HepG2 (cell line): ENCODE data around the gene NAV2. TPM values are rescaled to one million over a fixed set of nuclear protein-coding genes. Genes with fewer than 3 reads are reported as not detected.

Experiments used
- ADNP ChIP-seq: sonication (generic); formaldehyde crosslinking; IDR thresholded peaks from 2 replicates; pipeline ENCODE4 v1.4.0; 2020; ENCODE audit warnings: missing genetic modification reagents
- ARID2 ChIP-seq: sonication (generic); formaldehyde crosslinking; IDR thresholded peaks from 2 replicates; pipeline ENCODE4 v1.8.1; 2022; ENCODE audit warnings: mild to moderate bottlenecking, missing genetic modification reagents, borderline replicate concordance
- HMG20B ChIP-seq: conservative IDR thresholded peaks from 2 replicates; pipeline ENCODE4 v1.6.1; 2016; ENCODE audit warnings: missing genetic modification reagents, missing compliant biosample characterization
- HOXA3 ChIP-seq: sonication (generic); formaldehyde crosslinking; IDR thresholded peaks from 2 replicates; pipeline ENCODE4 v1.5.0; 2020; ENCODE audit warnings: missing genetic modification reagents
- HOXA5 ChIP-seq: sonication (generic); formaldehyde crosslinking; IDR thresholded peaks from 2 replicates; pipeline ENCODE4 v1.4.0; 2020; ENCODE audit warnings: missing genetic modification reagents
- MIER2 ChIP-seq: IDR thresholded peaks from 2 replicates; pipeline ENCODE4 v1.6.1; 2016; ENCODE audit warnings: missing biosample characterization, missing genetic modification reagents
- PCBP2 ChIP-seq: fragments of 200-400 bp; formaldehyde crosslinking; optimal IDR thresholded peaks from 2 replicates; pipeline ENCODE3; 2018; ENCODE audit warnings: low read length, low read depth; ENCODE audit not compliant: poor library complexity, severe bottlenecking
- PRMT3 ChIP-seq: sonication (generic); formaldehyde crosslinking; IDR thresholded peaks from 2 replicates; pipeline ENCODE4 v1.8.1; 2022; ENCODE audit warnings: low read depth, mild to moderate bottlenecking, moderate library complexity, missing genetic modification reagents, borderline replicate concordance
- PTBP1 ChIP-seq: fragments of 200-400 bp; formaldehyde crosslinking; IDR thresholded peaks from 2 replicates; pipeline ENCODE4 v1.6.1; 2018; ENCODE audit warnings: low read length, low read depth; ENCODE audit not compliant: poor library complexity, severe bottlenecking
- ZNF331 ChIP-seq: sonication (generic); formaldehyde crosslinking; IDR thresholded peaks from 2 replicates; pipeline ENCODE4 v1.4.0; 2020; ENCODE audit warnings: missing genetic modification reagents
- polyA plus RNA-seq, 8 experiments: library from polyadenylated mRNA; depleted of rRNA in 3 of 8; stranded (reverse) in 7 of 8; unstranded in 1 of 8; fragments of >200 nt; fragmentation: Illumina TruSeq in 4 of 8; extraction: Trizol in 4 of 8; gene quantifications; 2 replicates each; pipeline versions ENCODE4 v1.2.1 to v1.2.3, GENCODE V29; 2011 to 2016; ENCODE audit warnings: low read depth in 4 of 8, missing spikeins in 1 of 8, mixed read lengths in 1 of 8; ENCODE audit not compliant: insufficient read depth in 1 of 8
- total RNA-seq, 5 experiments: library from RNA; depleted of rRNA; stranded (reverse); fragments of >200 nt; fragmentation: Illumina TruSeq; extraction: Trizol; gene quantifications; 2 replicates each; pipeline ENCODE4 v1.2.3, GENCODE V29; 2016; ENCODE audit warnings: low read depth in 1 of 5
- TF ChIP-seq, protein P1 (sequence below): sonication (generic); formaldehyde crosslinking; IDR thresholded peaks from 2 replicates; pipeline ENCODE4 v1.5.0; 2020; ENCODE audit warnings: missing genetic modification reagents
- TF ChIP-seq, protein P2 (sequence below): sonication (generic); formaldehyde crosslinking; IDR thresholded peaks from one replicate; pipeline ENCODE4 v1.5.1; 2020; ENCODE audit warnings: mild to moderate bottlenecking, missing genetic modification reagents; ENCODE audit errors: not compliant biosample characterization
- TF ChIP-seq, protein P3 (sequence below): sonication (generic); formaldehyde crosslinking; IDR thresholded peaks from 2 replicates; pipeline ENCODE4 v1.8.0; 2022; ENCODE audit warnings: mild to moderate bottlenecking, missing genetic modification reagents
- TF ChIP-seq, protein P4 (sequence below): IDR thresholded peaks from 2 replicates; pipeline ENCODE4 v1.6.1; 2012; ENCODE audit warnings: low read length, improper control_type of control experiment

The NAV2 gene
- total and polyA plus RNA-seq, 2 of the 13 experiments (the other 11 are each of a cell fraction or from before 2014, with no cell fraction given) = 9.3 to 34.6 TPM

DNA sequence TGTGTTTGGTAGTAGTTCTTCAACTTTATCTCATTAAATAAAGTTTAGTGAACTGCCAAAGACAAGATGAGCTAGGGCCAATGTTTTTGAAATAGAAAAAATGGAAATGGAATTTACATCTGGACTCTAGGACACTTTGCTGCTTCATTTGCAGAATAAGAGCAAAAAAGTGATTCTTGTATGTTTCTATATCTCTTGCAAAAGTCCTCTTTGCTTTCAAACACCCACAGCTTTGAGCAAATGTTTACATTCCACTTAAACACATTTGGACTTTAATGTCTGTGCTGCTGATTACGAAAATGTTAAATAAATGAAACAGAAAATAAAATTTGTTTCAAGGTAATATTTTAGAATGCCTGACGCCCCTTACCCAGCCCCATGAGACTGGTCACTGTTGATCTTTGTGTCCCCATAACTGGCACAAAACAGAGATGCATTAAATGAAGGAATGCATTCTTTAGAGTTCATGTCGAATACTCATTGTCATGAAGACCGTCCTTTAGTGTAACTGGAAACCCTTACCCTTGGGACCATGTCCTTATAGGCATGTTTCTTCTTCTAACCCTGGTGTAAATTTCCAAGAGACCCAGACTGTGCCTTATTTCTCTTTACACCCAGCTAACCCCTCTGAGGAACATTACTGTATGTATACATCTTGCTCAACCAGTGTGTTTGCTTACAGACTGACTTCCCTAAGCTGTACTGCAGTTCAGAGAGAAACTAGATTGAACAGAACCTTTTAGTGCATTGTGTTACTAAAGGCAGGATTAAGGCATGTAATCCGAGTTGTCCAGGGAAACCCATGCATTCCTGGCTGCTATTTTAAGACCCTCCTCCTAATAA lies 199.7 kb downstream of the NAV2 start (continued):
- TF ChIP-seq PRMT3 (CRISPR knock-in tag) = no peak
- peak; percentile 72 for TF ChIP-seq HOXA3 (CRISPR knock-in tag)
- TF ChIP-seq MIER2 (CRISPR knock-in tag) = no peak
- TF ChIP-seq, protein P1, sequence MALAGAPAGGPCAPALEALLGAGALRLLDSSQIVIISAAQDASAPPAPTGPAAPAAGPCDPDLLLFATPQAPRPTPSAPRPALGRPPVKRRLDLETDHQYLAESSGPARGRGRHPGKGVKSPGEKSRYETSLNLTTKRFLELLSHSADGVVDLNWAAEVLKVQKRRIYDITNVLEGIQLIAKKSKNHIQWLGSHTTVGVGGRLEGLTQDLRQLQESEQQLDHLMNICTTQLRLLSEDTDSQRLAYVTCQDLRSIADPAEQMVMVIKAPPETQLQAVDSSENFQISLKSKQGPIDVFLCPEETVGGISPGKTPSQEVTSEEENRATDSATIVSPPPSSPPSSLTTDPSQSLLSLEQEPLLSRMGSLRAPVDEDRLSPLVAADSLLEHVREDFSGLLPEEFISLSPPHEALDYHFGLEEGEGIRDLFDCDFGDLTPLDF (CRISPR knock-in tag) = no peak
- no peak for TF ChIP-seq ADNP (CRISPR knock-in tag)
- TF ChIP-seq PCBP2 = no peak
- 0 out of 2 replicates have a peak, but pooled peaks have one; percentile 36 for TF ChIP-seq HOXA5 (CRISPR knock-in tag)
- TF ChIP-seq ARID2 (CRISPR knock-in tag) = no peak
- TF ChIP-seq, protein P2, sequence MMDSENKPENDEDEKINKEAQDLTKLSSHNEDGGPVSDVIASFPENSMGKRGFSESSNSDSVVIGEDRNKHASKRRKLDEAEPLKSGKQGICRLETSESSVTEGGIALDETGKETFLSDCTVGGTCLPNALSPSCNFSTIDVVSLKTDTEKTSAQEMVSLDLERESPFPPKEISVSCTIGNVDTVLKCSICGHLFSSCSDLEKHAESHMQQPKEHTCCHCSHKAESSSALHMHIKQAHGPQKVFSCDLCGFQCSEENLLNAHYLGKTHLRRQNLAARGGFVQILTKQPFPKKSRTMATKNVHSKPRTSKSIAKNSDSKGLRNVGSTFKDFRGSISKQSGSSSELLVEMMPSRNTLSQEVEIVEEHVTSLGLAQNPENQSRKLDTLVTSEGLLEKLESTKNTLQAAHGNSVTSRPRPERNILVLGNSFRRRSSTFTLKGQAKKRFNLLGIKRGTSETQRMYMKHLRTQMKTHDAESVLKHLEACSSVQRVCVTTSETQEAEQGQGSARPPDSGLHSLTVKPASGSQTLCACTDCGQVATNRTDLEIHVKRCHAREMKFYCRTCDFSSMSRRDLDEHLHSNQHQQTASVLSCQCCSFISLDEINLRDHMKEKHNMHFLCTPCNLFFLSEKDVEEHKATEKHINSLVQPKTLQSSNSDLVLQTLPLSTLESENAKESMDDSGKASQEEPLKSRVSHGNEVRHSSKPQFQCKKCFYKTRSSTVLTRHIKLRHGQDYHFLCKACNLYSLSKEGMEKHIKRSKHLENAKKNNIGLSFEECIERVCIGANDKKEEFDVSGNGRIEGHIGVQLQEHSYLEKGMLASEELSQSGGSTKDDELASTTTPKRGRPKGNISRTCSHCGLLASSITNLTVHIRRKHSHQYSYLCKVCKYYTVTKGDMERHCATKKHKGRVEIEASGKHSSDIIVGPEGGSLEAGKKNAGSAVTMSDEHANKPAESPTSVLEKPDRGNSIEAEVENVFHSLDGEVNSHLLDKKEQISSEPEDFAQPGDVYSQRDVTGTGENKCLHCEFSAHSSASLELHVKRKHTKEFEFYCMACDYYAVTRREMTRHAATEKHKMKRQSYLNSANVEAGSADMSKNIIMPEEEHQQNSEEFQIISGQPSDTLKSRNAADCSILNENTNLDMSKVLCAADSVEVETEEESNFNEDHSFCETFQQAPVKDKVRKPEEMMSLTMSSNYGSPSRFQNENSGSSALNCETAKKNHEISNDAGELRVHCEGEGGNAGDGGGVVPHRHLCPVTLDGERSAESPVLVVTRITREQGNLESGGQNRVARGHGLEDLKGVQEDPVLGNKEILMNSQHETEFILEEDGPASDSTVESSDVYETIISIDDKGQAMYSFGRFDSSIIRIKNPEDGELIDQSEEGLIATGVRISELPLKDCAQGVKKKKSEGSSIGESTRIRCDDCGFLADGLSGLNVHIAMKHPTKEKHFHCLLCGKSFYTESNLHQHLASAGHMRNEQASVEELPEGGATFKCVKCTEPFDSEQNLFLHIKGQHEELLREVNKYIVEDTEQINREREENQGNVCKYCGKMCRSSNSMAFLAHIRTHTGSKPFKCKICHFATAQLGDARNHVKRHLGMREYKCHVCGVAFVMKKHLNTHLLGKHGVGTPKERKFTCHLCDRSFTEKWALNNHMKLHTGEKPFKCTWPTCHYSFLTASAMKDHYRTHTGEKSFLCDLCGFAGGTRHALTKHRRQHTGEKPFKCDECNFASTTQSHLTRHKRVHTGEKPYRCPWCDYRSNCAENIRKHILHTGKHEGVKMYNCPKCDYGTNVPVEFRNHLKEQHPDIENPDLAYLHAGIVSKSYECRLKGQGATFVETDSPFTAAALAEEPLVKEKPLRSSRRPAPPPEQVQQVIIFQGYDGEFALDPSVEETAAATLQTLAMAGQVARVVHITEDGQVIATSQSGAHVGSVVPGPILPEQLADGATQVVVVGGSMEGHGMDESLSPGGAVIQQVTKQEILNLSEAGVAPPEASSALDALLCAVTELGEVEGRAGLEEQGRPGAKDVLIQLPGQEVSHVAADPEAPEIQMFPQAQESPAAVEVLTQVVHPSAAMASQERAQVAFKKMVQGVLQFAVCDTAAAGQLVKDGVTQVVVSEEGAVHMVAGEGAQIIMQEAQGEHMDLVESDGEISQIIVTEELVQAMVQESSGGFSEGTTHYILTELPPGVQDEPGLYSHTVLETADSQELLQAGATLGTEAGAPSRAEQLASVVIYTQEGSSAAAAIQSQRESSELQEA (CRISPR knock-in tag) = no peak
- TF ChIP-seq, protein P3, sequence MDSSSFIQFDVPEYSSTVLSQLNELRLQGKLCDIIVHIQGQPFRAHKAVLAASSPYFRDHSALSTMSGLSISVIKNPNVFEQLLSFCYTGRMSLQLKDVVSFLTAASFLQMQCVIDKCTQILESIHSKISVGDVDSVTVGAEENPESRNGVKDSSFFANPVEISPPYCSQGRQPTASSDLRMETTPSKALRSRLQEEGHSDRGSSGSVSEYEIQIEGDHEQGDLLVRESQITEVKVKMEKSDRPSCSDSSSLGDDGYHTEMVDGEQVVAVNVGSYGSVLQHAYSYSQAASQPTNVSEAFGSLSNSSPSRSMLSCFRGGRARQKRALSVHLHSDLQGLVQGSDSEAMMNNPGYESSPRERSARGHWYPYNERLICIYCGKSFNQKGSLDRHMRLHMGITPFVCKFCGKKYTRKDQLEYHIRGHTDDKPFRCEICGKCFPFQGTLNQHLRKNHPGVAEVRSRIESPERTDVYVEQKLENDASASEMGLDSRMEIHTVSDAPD (CRISPR knock-in tag) = no peak
- no peak for TF ChIP-seq PTBP1
- TF ChIP-seq, protein P4, sequence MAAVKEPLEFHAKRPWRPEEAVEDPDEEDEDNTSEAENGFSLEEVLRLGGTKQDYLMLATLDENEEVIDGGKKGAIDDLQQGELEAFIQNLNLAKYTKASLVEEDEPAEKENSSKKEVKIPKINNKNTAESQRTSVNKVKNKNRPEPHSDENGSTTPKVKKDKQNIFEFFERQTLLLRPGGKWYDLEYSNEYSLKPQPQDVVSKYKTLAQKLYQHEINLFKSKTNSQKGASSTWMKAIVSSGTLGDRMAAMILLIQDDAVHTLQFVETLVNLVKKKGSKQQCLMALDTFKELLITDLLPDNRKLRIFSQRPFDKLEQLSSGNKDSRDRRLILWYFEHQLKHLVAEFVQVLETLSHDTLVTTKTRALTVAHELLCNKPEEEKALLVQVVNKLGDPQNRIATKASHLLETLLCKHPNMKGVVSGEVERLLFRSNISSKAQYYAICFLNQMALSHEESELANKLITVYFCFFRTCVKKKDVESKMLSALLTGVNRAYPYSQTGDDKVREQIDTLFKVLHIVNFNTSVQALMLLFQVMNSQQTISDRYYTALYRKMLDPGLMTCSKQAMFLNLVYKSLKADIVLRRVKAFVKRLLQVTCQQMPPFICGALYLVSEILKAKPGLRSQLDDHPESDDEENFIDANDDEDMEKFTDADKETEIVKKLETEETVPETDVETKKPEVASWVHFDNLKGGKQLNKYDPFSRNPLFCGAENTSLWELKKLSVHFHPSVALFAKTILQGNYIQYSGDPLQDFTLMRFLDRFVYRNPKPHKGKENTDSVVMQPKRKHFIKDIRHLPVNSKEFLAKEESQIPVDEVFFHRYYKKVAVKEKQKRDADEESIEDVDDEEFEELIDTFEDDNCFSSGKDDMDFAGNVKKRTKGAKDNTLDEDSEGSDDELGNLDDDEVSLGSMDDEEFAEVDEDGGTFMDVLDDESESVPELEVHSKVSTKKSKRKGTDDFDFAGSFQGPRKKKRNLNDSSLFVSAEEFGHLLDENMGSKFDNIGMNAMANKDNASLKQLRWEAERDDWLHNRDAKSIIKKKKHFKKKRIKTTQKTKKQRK = no peak
- no peak for TF ChIP-seq HMG20B
- TF ChIP-seq ZNF331 = peak; percentile 19; the same call in 1 of the 2 replicates
